Measurements from ENCODE around the gene COX10. TPM values are rescaled to one million over a fixed set of nuclear protein-coding genes. Genes with fewer than 3 reads are reported as not detected.

The COX10 gene
- total RNA-seq, 1 experiment from 2014 or later = 34.5 TPM

DNA sequence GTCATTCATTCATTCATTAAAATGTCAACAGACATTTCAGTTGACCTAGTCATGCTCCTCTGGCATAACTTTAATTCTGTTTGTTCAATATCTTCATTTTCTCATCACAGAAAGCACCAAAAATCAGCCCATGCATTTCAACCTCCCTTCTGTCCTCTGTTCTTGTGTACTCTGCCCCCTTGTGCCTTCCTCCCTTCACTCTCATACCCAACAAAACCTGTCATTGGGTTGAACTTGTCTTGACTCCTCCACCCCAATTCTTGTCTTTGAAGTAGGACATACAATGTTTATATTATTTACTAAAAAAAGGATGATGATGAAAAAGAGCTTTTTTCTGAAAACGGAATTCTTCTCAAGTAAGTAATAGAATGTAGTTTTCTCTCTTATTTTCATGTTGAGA is 43.8 kb downstream of the COX10 start:
- Histone ChIP-seq H3K27me3 (ENCODE audit: low read length) (no peaks in the 10 kb centered on the region), H3K27ac (ENCODE audit: low read length) (no peak overlapping the region), H3K9me3 (ENCODE audit: low read length) (no peaks in the 10 kb centered on the region), H3K9me2 (replicated peaks; ENCODE audit: insufficient read depth, low read length) (no peaks in the 10 kb centered on the region), H4K20me1 (ENCODE audit: insufficient read depth, low read depth, low read length) (no peaks in the 10 kb centered on the region), H3K4me3 (ENCODE audit: low read length) (no peak overlapping the region), H3K36me3 (ENCODE audit: insufficient read depth, low read length) (peaks cover 20% of the 10 kb centered on the region; the same call in 1 of the 2 replicates), H3K4me1 (ENCODE audit: low read length) (0 out of 2 replicates have a peak, but pooled peaks cover 2% of the 10 kb centered on the region), H3K79me2 (ENCODE audit: low read length) (peaks cover 100% of the 10 kb centered on the region), H2AFZ (ENCODE audit: low read length) (no peak overlapping the region), H3K9ac (ENCODE audit: low read length) (no peak overlapping the region), H3K4me2 (ENCODE audit: low read depth, low read length, poor library complexity, severe bottlenecking) (no peak overlapping the region)
- DNase-seq = no peak

DNA sequence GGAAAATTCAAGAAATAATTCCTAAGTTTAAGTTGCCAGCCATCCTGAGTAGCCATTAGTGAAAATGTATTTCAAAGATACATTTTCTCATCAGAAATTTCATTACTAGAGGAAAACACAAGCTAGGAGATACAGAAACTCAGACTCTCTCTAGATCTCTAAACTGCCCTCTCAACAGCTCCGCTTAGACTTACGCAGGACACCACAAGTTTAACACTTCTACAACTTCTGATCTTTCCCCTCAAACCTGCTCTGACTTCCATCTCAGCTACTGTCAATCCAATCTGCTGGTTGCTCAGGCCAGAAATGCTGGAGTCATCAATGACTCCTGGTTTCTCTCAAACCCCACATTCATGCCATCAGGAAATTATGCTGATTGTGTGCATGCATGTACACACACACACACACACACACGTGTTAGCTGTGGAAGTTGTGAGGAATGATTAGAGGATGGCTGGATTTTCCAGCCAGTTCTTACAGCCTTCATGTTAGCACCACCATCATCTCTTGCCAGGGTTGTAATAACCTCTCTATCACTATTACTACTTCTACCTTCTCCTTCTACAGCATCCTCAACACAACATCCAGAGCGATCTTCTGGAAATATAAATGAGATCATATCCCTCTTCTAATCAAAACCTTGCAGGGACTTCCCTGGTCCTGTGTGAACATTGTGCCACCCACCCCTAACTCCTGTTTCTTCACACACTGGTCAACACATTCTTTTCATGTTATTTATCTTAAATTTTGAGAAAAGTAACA is 47.1 kb downstream of the COX10 start:
- Histone ChIP-seq H2AFZ (ENCODE audit: low read length) (no peak overlapping the region), H3K79me2 (ENCODE audit: low read length) (peaks cover 97% of the 10 kb centered on the region), H3K27me3 (ENCODE audit: low read length) (no peaks in the 10 kb centered on the region), H3K9ac (ENCODE audit: low read length) (no peak overlapping the region), H3K4me2 (ENCODE audit: low read depth, low read length, poor library complexity, severe bottlenecking) (no peak overlapping the region), H3K9me3 (ENCODE audit: low read length) (no peaks in the 10 kb centered on the region), H3K9me2 (replicated peaks; ENCODE audit: insufficient read depth, low read length) (no peaks in the 10 kb centered on the region), H3K4me3 (ENCODE audit: low read length) (no peak overlapping the region), H3K4me1 (ENCODE audit: low read length) (0 out of 2 replicates have a peak, but pooled peaks cover 2% of the 10 kb centered on the region), H3K27ac (ENCODE audit: low read length) (no peak overlapping the region), H4K20me1 (ENCODE audit: insufficient read depth, low read depth, low read length) (no peaks in the 10 kb centered on the region), H3K36me3 (ENCODE audit: insufficient read depth, low read length) (0 out of 2 replicates have a peak, but pooled peaks cover 12% of the 10 kb centered on the region)
- no peak for DNase-seq

DNA sequence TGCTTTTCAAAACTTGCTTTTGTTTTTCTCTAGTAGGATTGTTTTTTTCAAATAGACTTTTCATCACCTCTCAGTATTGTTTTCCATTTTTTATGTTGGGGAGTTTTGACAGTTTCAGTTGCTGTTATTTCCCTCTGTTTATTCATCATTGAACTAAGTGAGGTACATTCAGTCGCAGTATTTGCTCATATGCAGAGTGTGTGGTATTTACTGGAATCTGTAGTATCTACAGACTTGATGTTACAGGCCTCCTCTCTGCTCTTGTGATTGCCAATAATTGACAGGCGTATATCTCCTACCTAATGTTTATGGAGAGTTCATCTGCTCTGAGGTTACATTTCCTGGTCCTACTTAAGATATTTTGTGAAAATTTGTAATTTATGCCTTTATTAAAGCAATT is 49.6 kb downstream of the COX10 start:
- no peak for DNase-seq
- H2AFZ ChIP-seq (ENCODE audit: low read length) = no peak overlapping the region
- peaks cover 96% of the 10 kb centered on the region for H3K79me2 ChIP-seq (ENCODE audit: low read length)
- no peak overlapping the region for H3K9ac ChIP-seq (ENCODE audit: low read length)
- 0 out of 2 replicates have a peak, but pooled peaks cover 10% of the 10 kb centered on the region for H3K36me3 ChIP-seq (ENCODE audit: insufficient read depth, low read length)
- no peak overlapping the region for H3K4me3 ChIP-seq (ENCODE audit: low read length)
- H3K9me3 ChIP-seq (ENCODE audit: low read length) = no peaks in the 10 kb centered on the region
- no peaks in the 10 kb centered on the region for H3K9me2 ChIP-seq (replicated peaks; ENCODE audit: insufficient read depth, low read length)
- H4K20me1 ChIP-seq (ENCODE audit: insufficient read depth, low read depth, low read length) = no peaks in the 10 kb centered on the region
- H3K4me2 ChIP-seq (ENCODE audit: low read depth, low read length, poor library complexity, severe bottlenecking) = no peak overlapping the region
- 0 out of 2 replicates have a peak, but pooled peaks cover 2% of the 10 kb centered on the region for H3K4me1 ChIP-seq (ENCODE audit: low read length)
- no peaks in the 10 kb centered on the region for H3K27me3 ChIP-seq (ENCODE audit: low read length)
- H3K27ac ChIP-seq (ENCODE audit: low read length) = no peak overlapping the region

DNA sequence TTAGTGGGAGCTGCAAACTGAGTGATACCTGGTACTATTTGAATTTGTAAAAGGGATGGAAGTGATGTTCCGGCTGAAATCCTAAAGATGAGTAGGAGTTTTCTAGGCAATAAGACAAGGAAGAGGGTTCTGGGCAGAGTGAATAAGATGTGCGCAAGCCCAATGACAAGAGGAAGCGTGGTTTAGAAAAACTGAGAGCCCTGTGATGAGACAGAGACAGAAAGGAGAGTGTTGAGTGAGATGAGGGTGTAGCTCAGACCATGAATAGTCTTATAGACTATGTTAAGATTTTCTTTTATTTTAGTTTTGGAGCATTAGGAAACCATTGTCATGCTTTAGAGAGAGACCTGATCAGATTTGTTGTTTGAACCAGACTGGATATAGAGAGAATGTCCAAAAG is 50.2 kb downstream of the COX10 start:
- no peak overlapping the region for H3K4me2 ChIP-seq (ENCODE audit: low read depth, low read length, poor library complexity, severe bottlenecking)
- no peak overlapping the region for H3K9ac ChIP-seq (ENCODE audit: low read length)
- H3K79me2 ChIP-seq (ENCODE audit: low read length) = peaks cover 96% of the 10 kb centered on the region
- H3K27me3 ChIP-seq (ENCODE audit: low read length) = no peaks in the 10 kb centered on the region
- no peak overlapping the region for H3K4me3 ChIP-seq (ENCODE audit: low read length)
- no peaks in the 10 kb centered on the region for H4K20me1 ChIP-seq (ENCODE audit: insufficient read depth, low read depth, low read length)
- no peak for DNase-seq
- H3K27ac ChIP-seq (ENCODE audit: low read length) = no peak overlapping the region
- H3K4me1 ChIP-seq (ENCODE audit: low read length) = 0 out of 2 replicates have a peak, but pooled peaks cover 2% of the 10 kb centered on the region
- H3K9me2 ChIP-seq (replicated peaks; ENCODE audit: insufficient read depth, low read length) = no peaks in the 10 kb centered on the region
- H3K9me3 ChIP-seq (ENCODE audit: low read length) = no peaks in the 10 kb centered on the region
- no peak overlapping the region for H2AFZ ChIP-seq (ENCODE audit: low read length)
- H3K36me3 ChIP-seq (ENCODE audit: insufficient read depth, low read length) = 0 out of 2 replicates have a peak, but pooled peaks cover 7% of the 10 kb centered on the region

DNA sequence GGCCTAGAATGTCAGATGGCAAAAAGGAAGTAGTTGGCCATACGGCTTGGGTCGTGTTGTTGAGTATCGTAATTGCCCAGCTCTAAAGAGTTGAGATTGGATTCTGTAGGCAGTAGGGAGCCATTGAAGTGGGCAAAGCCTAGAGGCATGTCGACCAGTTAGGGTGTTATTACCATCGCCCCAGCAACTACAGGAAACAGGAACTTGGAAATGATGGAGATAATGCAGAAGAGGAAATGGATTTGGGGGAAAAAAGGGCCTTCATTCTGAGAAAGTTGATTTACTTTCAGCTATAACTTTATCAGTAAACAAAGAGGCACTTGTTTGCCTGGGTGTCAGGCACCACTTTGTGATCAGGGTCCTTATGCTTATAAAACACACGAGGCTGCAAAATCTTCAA is 52.6 kb downstream of the COX10 start:
- Histone ChIP-seq H3K4me3 (ENCODE audit: low read length) (no peak overlapping the region), H4K20me1 (ENCODE audit: insufficient read depth, low read depth, low read length) (no peaks in the 10 kb centered on the region), H3K4me2 (ENCODE audit: low read depth, low read length, poor library complexity, severe bottlenecking) (no peak overlapping the region), H3K9me3 (ENCODE audit: low read length) (no peaks in the 10 kb centered on the region), H3K79me2 (ENCODE audit: low read length) (peaks cover 95% of the 10 kb centered on the region), H3K27me3 (ENCODE audit: low read length) (no peaks in the 10 kb centered on the region), H2AFZ (ENCODE audit: low read length) (no peak overlapping the region), H3K9ac (ENCODE audit: low read length) (no peak overlapping the region), H3K4me1 (ENCODE audit: low read length) (no peaks in the 10 kb centered on the region), H3K27ac (ENCODE audit: low read length) (no peak overlapping the region), H3K36me3 (ENCODE audit: insufficient read depth, low read length) (no peaks in the 10 kb centered on the region), H3K9me2 (replicated peaks; ENCODE audit: insufficient read depth, low read length) (no peaks in the 10 kb centered on the region)
- peak; percentile 42 for DNase-seq

DNA sequence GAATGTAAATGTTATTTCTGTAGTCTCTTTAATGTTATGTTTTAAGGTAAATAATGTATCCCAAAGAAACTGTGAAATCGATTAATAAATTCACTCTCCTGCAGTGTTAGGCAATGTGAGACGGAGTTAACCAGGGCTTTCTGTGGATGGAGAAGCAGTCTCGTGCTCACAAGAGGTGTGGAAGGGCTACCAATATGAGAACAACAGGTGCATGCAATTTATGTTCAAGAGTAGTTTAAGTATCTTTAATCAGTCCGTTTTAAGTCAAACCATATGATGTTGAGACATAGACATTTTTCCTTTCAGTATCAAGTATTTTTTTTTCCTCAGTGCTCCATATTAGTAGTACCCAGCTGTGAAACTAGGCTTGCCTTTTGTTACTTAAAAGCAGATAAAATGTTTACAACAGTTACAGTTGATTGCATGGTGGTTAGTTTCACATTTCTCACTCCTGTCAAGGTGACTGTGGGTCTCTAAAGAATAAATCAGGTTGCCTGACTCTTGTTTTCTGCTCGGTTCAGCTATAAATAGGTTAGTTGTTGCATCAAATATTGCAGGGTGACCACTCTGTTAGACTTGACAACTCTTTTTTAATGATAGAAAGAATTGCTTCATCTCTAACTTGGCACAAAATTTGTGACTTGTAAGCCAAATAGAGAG is 54.4 kb downstream of the COX10 start:
- Histone ChIP-seq H2AFZ (ENCODE audit: low read length) (no peak overlapping the region), H3K4me2 (ENCODE audit: low read depth, low read length, poor library complexity, severe bottlenecking) (no peak overlapping the region), H3K9me2 (replicated peaks; ENCODE audit: insufficient read depth, low read length) (no peaks in the 10 kb centered on the region), H3K36me3 (ENCODE audit: insufficient read depth, low read length) (no peaks in the 10 kb centered on the region), H3K9ac (ENCODE audit: low read length) (no peak overlapping the region), H3K4me3 (ENCODE audit: low read length) (no peak overlapping the region), H3K27me3 (ENCODE audit: low read length) (no peaks in the 10 kb centered on the region), H3K79me2 (ENCODE audit: low read length) (peaks cover 91% of the 10 kb centered on the region), H3K4me1 (ENCODE audit: low read length) (no peaks in the 10 kb centered on the region), H3K9me3 (ENCODE audit: low read length) (no peaks in the 10 kb centered on the region), H4K20me1 (ENCODE audit: insufficient read depth, low read depth, low read length) (no peaks in the 10 kb centered on the region), H3K27ac (ENCODE audit: low read length) (no peak overlapping the region)
- DNase-seq = no peak

DNA sequence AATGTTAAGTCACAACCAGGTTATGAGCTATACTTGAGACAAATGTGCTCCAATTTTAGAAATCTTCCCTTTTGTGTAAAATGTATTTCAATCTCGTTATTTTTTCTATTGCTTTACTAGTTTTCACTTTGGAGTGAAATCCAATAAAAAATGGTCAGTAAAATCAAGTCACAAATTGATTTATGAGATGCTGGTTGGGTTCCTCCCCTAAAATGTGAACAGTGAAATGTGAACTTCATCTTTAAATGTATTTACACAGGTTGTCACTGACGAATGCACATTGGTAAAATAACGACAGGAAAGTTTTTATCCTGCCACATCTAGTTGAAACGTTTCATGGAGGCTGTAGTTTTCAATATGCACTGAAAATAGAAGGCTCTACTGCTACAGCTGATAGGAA is 55.5 kb downstream of the COX10 start:
- Histone ChIP-seq H3K9me3 (ENCODE audit: low read length) (no peaks in the 10 kb centered on the region), H3K9me2 (replicated peaks; ENCODE audit: insufficient read depth, low read length) (no peaks in the 10 kb centered on the region), H4K20me1 (ENCODE audit: insufficient read depth, low read depth, low read length) (no peaks in the 10 kb centered on the region), H3K9ac (ENCODE audit: low read length) (no peak overlapping the region), H3K4me3 (ENCODE audit: low read length) (no peak overlapping the region), H3K4me1 (ENCODE audit: low read length) (no peaks in the 10 kb centered on the region), H3K79me2 (ENCODE audit: low read length) (peaks cover 89% of the 10 kb centered on the region), H3K4me2 (ENCODE audit: low read depth, low read length, poor library complexity, severe bottlenecking) (no peak overlapping the region), H2AFZ (ENCODE audit: low read length) (no peak overlapping the region), H3K27me3 (ENCODE audit: low read length) (no peaks in the 10 kb centered on the region), H3K27ac (ENCODE audit: low read length) (no peak overlapping the region), H3K36me3 (ENCODE audit: insufficient read depth, low read length) (no peaks in the 10 kb centered on the region)
- DNase-seq = no peak

DNA sequence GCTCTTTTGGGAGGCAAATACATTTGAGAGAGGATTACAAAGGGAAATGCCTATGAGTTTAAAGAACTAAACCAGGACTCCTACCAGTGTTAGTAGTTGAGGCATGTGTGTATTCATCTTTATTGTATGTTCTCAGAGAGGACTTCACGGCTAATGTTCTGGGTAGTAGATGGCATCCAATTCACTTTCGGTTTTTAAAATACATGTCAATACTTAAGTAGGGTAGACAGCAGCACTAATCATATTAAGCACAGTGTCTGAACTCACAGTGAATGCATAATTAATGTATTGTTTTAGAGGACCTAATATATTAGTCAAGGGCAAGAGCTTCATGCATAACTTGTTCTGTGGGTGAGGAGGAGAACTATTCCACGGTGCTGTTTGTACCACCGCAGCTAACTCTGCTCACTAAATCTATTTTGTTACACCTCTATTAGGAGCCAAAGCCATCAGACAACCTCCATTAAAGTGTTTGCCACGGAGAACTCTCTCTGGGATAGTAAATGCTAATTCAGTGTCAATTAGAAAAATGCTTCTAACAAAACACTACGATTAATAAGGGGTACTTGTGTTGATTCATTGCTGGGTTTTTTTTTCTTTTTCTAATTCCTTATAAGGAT is 56.3 kb downstream of the COX10 start:
- DNase-seq = no peak
- H3K4me2 ChIP-seq (ENCODE audit: low read depth, low read length, poor library complexity, severe bottlenecking) = no peak overlapping the region
- no peak overlapping the region for H3K27ac ChIP-seq (ENCODE audit: low read length)
- peaks cover 89% of the 10 kb centered on the region for H3K79me2 ChIP-seq (ENCODE audit: low read length)
- H3K9me3 ChIP-seq (ENCODE audit: low read length) = no peaks in the 10 kb centered on the region; the same call in 1 of the 2 replicates
- no peaks in the 10 kb centered on the region for H3K27me3 ChIP-seq (ENCODE audit: low read length)
- no peak overlapping the region for H3K9ac ChIP-seq (ENCODE audit: low read length)
- no peak overlapping the region for H3K4me3 ChIP-seq (ENCODE audit: low read length)
- no peak overlapping the region for H2AFZ ChIP-seq (ENCODE audit: low read length)
- H3K4me1 ChIP-seq (ENCODE audit: low read length) = no peaks in the 10 kb centered on the region
- no peaks in the 10 kb centered on the region for H4K20me1 ChIP-seq (ENCODE audit: insufficient read depth, low read depth, low read length)
- no peaks in the 10 kb centered on the region for H3K36me3 ChIP-seq (ENCODE audit: insufficient read depth, low read length)
- H3K9me2 ChIP-seq (replicated peaks; ENCODE audit: insufficient read depth, low read length) = no peaks in the 10 kb centered on the region
